ENCODE data around the gene PODN.
A peak's percentile ranks its signal among the peaks of the same experiment; 100 is the strongest.

PODN gene

DNA sequence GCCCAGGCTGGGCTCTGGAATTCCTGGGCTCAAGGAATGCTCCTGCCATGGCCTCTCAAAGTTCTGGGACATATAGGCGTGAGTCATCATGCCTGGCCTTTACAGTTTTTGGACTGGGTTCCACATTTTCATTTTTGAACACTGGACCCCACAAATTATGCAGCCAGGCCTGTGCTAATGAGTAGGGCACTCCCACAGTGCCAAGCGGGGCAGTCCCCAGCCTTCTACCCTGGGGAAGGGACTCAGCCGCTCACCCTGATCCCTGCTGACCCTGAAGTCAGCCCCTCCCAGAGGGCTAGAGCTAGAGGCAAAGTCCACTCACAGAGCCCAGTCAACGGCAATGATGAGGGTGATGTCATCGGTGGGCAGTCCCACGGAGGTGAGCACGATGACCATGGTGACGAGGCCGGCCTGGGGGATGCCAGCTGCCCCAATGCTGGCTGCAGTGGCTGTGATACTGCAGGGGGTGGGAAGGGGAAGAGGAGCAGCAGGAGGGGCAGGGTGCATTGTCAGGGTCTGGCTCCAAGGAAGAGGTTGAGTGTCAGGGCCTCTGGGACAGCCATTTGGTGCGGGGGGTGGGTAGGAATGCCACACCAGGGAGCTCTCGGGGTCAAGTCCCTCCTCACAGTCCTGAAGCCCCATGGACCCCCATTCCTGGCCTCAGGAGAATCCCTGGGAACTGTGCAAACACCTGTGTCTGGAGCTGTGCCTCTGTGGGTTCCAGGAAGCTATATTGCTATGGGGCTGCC lies 27.6 kb downstream of the PODN start:
- DNase-seq (ENCODE audit: low spot score) = no peak

DNA sequence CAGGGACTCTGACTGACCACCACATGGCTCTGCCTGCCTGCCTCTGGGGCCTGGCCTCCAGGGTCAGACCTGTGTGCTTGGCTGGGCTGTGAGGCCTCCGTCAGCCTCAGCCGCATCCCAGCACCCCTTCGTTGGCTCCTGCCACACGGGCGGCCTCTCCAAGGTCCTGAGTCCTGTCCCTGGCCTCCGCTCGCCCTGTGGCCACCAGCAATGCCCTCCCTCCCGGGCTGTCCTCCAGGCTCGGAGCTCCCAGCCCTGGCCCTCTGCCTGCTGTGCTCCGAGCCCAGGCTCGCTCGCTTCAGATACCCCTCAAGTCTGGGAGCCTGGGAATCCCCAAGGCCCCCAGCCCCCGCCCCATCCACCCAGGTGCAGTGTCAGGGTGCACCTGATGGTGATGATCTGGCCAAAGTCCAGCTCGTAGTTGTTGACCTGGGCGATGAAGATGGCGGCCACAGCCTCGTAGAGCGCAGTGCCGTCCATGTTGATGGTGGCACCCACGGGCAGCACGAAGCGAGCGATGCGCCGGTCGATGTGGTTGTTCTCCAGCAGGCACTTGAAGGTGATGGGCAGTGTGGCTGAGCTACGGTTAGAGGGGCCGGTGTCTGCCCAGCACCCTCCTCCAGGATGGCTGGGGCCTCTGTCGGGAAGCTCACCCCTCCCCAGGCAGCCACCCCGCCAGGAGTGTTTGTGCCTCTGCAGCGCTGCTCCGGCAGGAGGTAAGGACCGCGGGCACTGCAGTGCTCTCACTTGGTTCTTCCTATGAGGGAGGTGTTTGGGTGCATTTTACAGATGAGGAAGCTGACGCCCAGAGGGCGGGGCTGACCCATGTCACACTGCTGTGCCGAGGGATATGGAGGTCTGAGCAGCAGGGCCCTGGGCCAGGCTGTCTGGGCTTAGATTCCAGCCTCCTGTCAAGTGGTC lies 28.5 kb downstream of the PODN start:
- no peak for DNase-seq (ENCODE audit: low spot score)

DNA sequence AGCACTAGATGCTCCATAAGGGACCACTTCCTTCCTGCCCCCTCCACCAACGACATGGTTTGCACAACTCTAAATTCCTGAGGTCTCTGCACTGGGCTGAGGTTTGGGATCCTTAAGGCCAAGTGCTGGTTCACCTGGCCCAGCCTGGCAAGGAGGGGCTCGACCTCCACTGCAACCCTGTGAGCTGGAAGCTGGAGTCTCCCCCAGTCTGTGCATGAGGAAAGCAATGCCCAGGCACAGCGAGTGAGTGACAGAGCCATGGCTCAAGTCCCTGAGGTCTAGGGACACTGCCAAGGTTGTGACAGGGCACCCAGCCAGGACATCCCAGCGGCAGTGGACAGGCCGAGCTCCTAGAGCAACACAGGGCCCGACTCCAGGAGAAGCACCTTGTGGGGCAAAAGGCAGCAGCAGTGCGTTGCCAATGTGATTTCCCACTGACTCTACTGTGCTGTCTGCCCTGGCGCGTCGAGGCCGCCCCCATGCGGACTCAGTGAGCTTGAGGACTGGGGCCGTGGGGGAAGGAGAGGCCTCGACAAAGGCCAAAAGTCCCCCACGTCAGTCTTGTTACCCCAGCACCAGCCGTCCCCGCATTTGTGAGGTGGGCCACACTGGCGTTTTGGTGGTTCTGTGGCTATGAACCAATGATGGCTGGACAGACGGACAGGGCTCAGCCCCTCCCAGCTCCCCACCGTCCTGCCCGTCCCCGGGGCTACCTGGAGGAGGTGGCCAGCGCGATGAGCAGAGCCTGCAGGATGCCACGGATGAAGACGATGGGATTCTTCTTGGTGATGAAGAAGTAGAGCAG lies 30.0 kb downstream of the PODN start:
- peak; percentile 59 for DNase-seq (ENCODE audit: low spot score)

DNA sequence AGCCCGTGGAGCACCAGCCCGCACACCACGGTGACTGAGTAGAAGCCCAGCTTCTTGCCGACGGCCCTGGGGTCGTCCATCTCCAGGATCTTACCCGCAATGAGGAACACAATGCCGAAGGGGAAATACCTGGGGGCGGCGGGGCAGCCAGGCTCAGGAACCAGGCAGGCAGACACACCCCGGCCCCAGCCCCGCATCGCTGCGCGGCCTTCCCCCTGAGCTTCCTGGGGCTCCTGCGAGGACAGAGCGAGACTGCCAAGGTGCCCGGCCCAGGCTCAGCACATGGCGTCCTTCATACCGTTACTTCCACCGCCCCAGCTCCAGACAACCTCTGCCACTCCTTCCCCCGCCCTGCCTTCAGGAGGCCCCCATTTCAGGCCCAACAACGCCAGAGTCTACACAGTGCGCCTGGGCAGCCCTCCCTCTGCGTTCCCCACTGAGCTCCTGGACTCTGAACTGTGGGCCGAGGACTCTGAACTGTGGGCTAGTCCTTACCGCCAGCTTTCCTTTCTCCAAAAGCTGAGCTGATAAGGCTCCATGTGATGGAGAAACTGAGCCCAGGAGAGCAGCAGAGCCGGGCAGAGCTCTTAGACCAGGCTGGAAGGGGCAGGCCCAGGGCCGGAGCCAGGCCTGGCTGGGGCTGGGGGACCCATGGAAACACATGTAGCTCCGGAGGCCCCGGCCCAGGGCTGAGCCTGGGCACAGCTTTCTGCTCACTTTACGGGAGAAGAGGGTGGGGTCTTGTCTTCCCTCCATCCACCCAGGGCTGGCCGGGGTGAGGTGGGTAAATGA lies 30.8 kb downstream of the PODN start:
- no peak for DNase-seq (ENCODE audit: low spot score)

DNA sequence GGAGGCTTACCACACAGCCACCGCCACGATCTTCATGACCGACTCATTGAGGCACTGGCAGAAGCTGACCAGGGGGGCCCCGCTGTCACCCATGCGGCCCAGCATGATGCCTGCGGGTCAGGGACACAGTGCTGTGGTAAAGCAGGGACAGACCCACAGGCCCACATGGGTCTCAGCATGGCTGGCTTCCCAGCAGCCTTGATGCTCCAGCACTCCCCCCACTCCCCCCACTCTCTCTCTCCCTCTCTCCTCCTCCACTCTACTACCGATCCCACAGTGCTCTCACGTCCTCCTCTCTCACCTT lies 31.4 kb downstream of the PODN start:
- no peak for DNase-seq (ENCODE audit: low spot score)

DNA sequence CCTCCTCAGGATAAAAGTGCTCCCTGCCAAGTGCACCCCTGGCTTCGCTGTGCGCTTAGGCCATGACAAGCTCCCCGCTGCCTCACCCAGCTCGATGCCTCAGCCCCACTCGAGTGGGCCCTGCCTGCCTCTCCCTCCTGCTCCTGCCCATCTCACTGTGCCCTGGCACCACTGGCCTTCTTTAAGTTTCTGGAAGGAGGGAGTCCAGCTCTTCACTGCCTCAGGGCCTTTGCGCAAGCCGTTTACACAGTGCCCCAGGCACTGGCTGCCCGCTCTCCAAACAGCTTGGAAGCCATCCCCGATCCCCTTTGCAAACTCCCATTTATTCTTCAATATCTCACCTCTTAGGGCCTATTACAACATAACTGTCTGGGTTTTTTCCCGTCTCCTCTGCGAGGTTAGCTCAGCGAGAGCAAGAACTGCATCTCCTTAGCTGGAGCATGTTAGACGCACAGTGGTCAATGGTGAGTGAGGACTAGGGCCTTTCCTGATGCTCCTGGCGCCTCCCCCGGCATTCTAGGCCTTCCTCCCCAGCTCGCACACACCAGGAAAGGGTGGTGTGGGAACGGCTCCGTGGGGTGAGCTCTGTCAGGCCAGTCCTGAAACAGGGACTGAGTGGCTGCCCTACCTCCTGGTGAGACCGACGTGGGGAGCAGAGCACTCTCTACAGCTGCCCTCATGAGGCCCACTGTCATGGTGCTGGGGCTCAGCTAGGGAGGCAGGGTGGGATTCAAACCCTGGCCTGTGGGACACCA lies 31.9 kb downstream of the PODN start:
- DNase-seq (ENCODE audit: low spot score) = no peak

DNA sequence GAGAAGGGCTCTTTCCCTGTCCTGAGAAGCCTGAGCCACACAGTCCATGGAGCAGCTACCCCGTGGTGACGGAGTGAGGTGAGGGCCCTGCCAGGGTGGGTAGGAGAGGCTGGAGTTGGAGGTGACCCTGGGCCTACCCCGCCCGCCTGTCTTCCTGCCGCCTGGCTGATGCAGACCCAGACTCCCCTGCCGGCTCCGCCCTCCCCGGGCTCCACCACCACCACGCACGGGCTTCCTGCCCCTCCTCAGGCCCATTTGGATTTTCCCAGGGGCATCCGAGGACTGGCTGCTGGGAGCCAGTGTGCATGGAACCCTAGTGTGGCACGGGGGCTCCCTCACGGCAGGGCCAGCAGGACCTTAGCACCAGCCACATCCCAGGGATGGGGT lies 32.5 kb downstream of the PODN start:
- DNase-seq (ENCODE audit: low spot score) = no peak

DNA sequence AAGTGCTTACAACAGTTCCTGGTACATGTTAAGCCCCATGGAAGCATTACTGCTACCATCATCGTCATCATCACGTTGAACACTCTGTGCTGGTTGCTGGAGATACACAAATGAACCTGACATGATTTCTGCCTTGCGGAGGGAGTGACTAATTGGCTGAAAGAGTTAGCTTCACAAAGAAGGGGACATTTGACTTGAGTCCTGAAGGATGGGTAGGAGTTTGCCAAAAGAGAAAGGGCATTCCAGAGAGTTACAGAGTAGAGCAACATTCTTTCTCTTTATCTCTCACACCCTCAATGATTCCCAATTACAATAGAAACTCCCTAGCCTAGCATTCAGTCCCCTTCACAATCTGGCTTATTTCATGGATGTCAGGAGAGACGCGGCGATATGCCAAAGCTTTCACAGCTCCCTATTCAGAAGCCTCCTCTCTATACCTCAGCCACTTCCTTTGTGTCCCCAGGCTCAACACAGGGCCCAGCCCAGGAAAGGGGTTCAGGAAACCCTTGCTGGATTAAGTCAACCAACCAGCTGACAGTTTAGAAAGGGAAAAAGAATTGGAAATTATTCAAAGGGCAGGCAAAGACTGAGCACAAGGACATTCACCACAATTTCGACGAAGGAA lies 42.4 kb downstream of the PODN start:
- no peak for DNase-seq (ENCODE audit: low spot score)

DNA sequence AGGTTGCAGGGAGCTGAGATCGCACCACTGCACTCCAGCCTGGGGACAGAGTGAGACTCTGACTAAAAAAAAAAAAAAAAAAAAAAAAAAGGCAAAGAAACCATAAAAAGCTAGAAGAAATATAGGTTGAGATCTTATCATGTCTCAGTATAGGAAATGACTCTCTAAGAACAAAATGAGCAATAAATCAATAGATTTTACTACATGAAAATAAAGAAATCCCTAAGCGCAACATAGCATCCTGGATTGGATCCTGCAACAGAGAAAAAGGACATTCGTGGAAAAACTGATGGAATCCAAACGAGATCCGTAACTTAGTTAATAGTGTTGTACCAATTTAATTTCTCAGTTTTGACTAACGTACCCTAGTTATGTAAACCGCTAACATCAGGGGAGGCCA lies 45.1 kb downstream of the PODN start:
- no peak for DNase-seq (ENCODE audit: low spot score)

DNA sequence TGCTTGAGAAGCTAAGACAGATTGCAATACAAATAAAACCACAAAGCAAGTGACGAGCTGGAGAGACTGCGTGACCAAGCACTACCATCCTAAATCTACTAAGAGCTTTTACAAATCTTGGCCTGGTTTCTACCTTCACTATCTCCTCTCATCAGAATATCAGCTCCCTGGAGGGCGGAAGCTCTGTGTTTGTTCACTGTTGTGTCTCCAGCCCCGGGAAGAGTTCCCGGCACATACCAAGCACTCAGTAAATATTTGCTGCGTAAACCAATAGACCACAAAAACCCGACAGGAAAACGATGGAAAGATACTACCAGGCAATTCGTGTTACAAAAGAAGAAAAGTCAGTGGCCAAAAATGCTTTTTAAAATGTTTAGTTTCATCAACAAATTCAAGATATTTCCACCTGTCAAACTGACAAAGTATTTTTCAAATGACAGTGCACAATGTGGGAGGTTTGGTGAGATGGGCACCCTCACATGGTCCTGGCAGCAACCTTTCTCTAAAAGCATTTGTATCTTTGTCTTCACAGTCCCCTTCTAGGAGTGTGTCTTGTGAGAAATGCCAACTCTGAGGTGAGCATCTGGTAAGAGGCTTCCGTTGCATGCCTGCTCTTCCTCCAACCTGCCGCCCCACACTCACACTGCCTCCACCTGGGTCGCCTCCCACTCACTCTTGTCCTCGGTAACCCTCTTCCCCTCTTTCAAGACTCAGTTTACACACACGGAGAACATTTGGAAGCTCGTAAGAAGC lies 45.7 kb downstream of the PODN start:
- peak; percentile 89 for DNase-seq (ENCODE audit: low spot score)

DNA sequence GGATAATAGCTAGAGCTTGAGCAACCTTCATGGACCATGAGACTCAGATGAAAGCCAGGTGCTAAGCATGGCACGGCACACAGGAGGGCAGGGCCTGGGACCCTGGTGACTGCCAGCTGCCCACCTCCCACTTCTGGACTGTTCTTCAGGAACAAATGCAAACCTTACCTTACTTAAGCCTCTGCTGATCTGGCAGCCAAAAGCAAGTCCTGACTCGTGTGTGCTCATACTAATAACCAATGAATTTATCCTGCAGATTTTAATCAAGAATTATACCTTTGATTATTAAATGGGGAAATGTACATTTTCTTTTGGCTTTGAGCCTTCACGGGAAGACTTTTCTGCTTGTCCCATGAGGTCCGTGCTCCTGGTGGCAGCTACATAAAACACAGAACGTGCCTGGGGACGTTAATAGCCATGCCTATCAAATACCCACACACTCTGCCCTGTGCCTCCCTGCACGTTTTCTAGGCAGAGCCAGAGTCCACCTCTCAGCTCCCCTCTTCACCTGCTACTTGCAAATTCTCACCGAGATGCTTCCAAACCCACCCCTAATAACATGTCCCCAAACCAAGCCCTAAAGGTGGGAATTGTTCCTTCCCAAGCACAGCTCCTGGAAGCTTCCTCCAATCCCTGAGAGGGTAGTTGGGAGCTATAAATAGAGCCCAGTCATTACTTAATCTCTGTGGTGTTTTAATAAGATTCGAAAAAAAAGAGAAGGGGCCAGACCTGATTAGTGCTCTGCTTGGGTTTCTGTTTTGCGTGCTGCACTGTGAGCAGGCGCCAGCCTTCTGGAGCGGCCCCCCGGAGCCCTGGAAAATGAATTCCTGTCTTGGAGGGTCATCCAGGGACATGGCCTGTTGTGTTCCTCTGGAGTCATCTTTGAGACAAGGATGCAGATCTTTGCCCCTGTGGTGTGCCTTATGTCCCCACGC lies 46.9 kb downstream of the PODN start:
- peak; percentile 81 for DNase-seq (ENCODE audit: low spot score)

DNA sequence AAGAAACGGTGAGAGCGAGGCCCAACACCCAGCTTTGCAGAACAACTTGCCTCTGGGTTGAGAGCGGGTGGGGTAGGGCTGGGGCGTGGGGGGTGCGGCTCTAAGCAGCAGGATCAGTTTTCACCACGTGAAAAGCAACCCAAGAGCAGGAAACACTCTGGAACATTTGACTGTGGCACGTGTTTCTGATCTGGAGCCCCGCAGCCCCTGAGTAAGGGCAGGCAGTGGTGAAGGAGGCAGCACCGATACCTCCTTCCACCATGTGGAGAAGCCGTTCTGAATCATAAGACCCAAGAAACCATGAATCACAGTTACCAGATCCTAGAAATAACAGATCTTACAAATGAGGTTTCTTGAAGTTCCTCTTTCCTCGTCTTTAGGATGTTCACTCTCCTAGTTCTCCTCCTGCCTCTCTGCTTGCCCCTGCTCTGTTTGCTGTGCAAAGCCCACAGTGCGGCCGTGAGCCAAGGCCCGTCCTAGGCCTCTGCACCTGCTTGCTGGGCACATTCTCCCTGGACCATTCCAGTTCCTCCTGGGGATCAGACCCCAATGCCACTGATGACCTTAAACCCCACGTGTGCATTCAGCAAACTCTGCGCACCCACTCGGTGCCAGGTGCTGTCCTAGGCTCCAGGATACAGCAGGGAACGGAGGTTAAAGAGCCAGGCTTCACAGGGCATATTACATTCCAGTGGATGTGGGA lies 48.5 kb downstream of the PODN start:
- no peak for DNase-seq (ENCODE audit: low spot score)

DNA sequence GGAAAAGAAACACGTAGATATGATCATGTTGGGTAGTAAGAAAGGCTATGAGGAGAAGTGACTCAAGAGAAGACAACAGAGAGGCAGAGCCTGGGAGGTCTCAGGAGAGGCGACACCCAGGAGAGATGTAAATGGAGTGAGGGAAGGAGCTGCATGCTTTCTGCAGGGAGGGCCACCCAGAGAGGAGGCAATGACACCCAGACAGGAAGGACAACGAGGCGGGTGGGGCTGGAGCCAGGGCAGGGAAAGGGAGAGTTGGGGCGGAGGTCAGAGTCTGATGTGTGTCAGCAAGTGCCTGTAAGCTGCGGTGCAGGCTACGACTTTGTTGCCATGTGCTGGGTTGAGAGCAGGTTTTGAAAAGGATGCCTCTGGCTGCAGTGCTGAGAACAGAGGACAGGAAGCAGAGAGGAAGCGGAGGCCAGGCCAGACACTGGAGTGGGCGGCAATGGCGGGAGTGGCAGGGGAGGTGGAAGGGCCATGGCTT lies 49.1 kb downstream of the PODN start:
- no peak for DNase-seq (ENCODE audit: low spot score)

DNA sequence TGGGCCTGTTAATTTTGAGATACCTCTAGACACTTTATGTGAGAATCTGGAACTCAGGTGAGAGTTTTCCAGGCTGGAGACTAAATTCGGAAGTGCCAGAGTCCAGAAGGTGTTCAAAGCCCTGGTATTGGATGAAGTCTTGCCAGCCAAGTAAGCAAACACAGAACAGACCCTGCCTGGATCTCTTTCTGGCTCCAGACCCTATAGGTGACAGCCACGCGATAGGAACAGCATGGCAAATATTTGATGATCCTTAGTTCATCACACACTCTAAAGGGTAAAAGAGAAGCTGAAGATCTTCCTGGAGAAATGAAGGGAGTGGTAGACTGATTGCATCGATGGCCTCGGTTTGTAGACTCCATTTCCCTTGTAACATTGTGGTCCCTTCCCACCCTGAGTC lies 49.7 kb downstream of the PODN start:
- DNase-seq (ENCODE audit: low spot score) = no peak

DNA sequence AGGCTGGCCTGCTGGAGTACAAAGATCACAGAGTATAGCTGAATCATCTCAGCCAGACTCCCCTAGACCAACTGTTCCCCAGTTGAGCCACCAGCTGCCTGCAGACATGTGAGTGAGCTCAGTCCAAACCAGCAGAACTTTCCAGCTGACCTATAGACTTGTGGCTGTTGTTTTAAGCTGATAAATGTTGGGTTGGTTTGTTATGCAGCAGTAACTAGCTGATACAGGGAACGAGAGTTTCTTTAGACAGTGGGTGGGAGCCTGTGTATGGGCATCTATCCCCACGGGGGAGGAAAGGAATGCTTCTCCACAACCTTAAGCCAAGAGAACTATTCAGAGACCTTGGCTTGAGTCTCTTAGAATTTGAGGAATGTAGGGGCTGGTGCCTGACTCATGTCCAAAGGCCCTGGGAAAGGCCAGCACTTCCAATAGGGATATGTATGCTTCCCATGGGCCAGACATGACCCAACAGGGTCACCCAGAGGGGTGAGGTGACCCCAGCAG lies 50.3 kb downstream of the PODN start:
- peak; percentile 91 for DNase-seq (ENCODE audit: low spot score)

DNA sequence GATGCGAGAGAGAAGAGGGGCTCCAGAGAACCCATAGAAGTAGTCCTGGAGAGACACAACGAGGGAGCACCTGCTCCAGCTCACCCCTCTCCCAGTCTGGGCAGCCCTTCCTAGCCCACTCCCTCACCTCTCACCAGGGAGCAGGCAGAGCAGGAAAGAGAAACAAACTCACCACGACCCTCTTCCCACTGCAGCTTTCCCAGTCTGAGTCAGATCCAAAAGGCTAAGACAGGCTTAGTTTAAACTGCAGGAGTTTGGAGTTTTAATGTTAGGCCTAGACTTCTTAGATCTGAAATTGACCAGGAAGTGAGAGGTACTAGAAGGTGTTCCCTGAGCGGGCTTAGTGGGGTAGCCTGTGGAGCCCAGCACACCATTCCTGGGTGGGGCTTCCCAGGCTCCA lies 50.8 kb downstream of the PODN start:
- no peak for DNase-seq (ENCODE audit: low spot score)

DNA sequence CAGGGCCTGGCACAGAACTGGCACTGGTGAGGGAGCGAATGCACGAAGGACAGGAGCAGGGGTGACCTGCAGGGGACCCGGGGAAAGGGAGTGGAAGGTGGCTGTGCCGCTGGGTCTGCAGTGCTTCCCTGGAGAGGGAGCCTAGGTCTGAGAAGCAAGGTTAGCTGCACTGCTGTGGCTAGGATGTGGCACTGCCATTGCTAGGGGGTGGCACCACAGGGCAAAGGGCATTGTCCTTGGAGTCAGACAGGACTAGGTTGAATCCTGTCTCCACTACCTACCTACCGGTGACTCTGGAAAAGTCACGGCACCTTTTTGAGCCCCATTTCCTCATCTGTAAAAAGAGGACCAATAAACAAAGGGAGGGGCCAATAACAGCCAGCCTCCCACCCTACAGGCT lies 52.1 kb downstream of the PODN start:
- no peak for DNase-seq (ENCODE audit: low spot score)
